OCI-LY7 (cell line): ENCODE results near the gene CCNI2.

ENCODE experiments used
- CTCF ChIP-seq: fragments of 200-600 bp; sonication (generic); conservative IDR thresholded peaks from 2 replicates; pipeline ENCODE4 v1.5.1; 2014; ENCODE audit warnings: mild to moderate bottlenecking, antibody characterized with exemption, low read length, moderate library complexity, mixed read lengths
- EZH2phosphoT487 ChIP-seq: fragments of 200-600 bp; sonication (generic); IDR thresholded peaks from 2 replicates; pipeline ENCODE4 v1.6.1; 2018; ENCODE audit warnings: low read depth, borderline replicate concordance, mild to moderate bottlenecking, mixed run types, antibody characterized with exemption, low read length, moderate library complexity, mixed read lengths

- TF ChIP-seq CTCF (no peak), EZH2phosphoT487 (no peak)
Measured at GRCh38 chr5:132708645-132709044, 38.6 kb upstream of the CCNI2 start.
